H1 (cell line): ENCODE results near the gene NPC1L1. TPM values are rescaled to one million over a fixed set of nuclear protein-coding genes. Genes with fewer than 3 reads are reported as not detected.

Source experiments
- ATF3 ChIP-seq: IDR thresholded peaks from 2 replicates; pipeline ENCODE4 v1.6.1; 2011; ENCODE audit warnings: low read depth, mild to moderate bottlenecking, low read length; ENCODE audit not compliant: insufficient read depth
- CHD7 ChIP-seq: fragments of 300-600 bp; sonication (generic); IDR thresholded peaks from 2 replicates; pipeline ENCODE4 v1.7.1; 2012; ENCODE audit warnings: low read length, moderate library complexity, mild to moderate bottlenecking, inconsistent platforms; ENCODE audit not compliant: insufficient replicate concordance
- E2F6 ChIP-seq: IDR thresholded peaks from 2 replicates; pipeline ENCODE4 v1.6.1; 2012; ENCODE audit warnings: inconsistent platforms
- EP300 ChIP-seq, 2 experiments: IDR thresholded peaks; 1 replicate in 1 of 2; 2 replicates in 1 of 2; pipeline ENCODE4 v1.6.1; 2011 to 2012; ENCODE audit warnings: low read depth in 2 of 2, low read length in 2 of 2, mild to moderate bottlenecking in 2 of 2, borderline replicate concordance in 1 of 2, inconsistent platforms in 1 of 2, moderate library complexity in 1 of 2
- POU5F1 ChIP-seq: IDR thresholded peaks from 2 replicates; pipeline ENCODE4 v1.6.1; 2011; ENCODE audit warnings: low read depth, mild to moderate bottlenecking, low read length, moderate library complexity
- SIN3A ChIP-seq, 2 experiments: IDR thresholded peaks in 1 of 2; conservative IDR thresholded peaks in 1 of 2; 2 replicates each; pipeline ENCODE4 v1.6.1; 2011 to 2012; ENCODE audit warnings: low read length in 2 of 2, improper control_type of control experiment in 1 of 2, low read depth in 1 of 2, mild to moderate bottlenecking in 1 of 2
- SP4 ChIP-seq: IDR thresholded peaks from 2 replicates; pipeline ENCODE4 v1.6.1; 2012; ENCODE audit warnings: low read length, inconsistent platforms
- YY1 ChIP-seq: IDR thresholded peaks from 2 replicates; pipeline ENCODE4 v1.6.1; 2011; ENCODE audit warnings: low read depth, mild to moderate bottlenecking, low read length
- polyA plus RNA-seq, 7 experiments: library from polyadenylated mRNA; depleted of rRNA in 3 of 7; stranded (reverse) in 5 of 7; unstranded in 2 of 7; fragments of >200 nt in 5 of 7; fragments of 200-250 nt in 2 of 7; gene quantifications; 1 replicate in 5 of 7; 2 replicates in 1 of 7; 4 replicates in 1 of 7; pipeline versions ENCODE4 v1.2.1 to v1.2.3, GENCODE V29; 2011 to 2013; ENCODE audit warnings: missing spikeins in 2 of 7, mixed read lengths in 2 of 7
- total RNA-seq: library from RNA; stranded (reverse); fragmentation: NEBNext Ultra II Directional; extraction: Animal tissue kit (Norgen Biotek cat#: 25700); gene quantifications from 2 replicates; pipeline ENCODE4 v1.2.1, GENCODE V29; 2021

Gene NPC1L1
- total and polyA plus RNA-seq, 2 of the 8 experiments (the other 6 are each of a cell fraction or from before 2014, with no cell fraction given) = 0.06 to 0.21 TPM

- TF ChIP-seq CHD7 (no peak), E2F6 (peak; percentile 76), SP4 (peak; percentile 94), SIN3A (conservative IDR thresholded peaks at IDR 0.05 in 1 of 2, IDR thresholded peaks at IDR 0.05 in 1 of 2; ENCODE audit: low read depth in 1 of 2, low read length in 2 of 2) (peak; percentile 87 to 88; a peak in 3 of 4 replicates), POU5F1 (no peak), EP300 (IDR thresholded peaks at IDR 0.05; ENCODE audit: borderline replicate concordance in 1 of 2, low read depth in 2 of 2, low read length in 2 of 2) (no peak), ATF3 (peak; percentile 80), YY1 (peak; percentile 99)
Observed at GRCh38 chr7:44490351-44491200, 50.6 kb downstream of the NPC1L1 start, which contains the start of gene NUDCD3 (continued).
